Ascending aorta (tissue), 2 donors: Measurements from ENCODE around the gene WWC2. TPM values are rescaled to one million over a fixed set of nuclear protein-coding genes. Genes with fewer than 3 reads are reported as not detected.

Source experiments
- DNase-seq, 2 donors: peaks; one replicate each; pipeline ENCODE4 v3.0.0-alpha.2; 2019; ENCODE audit warnings: low spot score in 2 of 2
- H3K27ac ChIP-seq, 2 donors: fragments of 200-600 bp; sonication (generic); one replicate each; pipeline ENCODE4 v1.5.1; 2016 to 2017; ENCODE audit warnings: mild to moderate bottlenecking in 1 of 2
- H3K27me3 ChIP-seq: fragments of 200-600 bp; sonication (generic); one replicate; pipeline ENCODE4 v1.5.1; 2017
- H3K36me3 ChIP-seq, 2 donors: fragments of 200-600 bp; sonication (generic); one replicate each; pipeline ENCODE4 v1.5.1; 2016
- H3K4me1 ChIP-seq, 2 donors: fragments of 200-600 bp; sonication (generic); one replicate each; pipeline ENCODE4 v1.5.1; 2016 to 2017; ENCODE audit warnings: mild to moderate bottlenecking in 1 of 2
- H3K4me3 ChIP-seq, 2 donors: fragments of 200-600 bp; sonication (generic); one replicate each; pipeline ENCODE4 v1.5.1; 2016 to 2017; ENCODE audit warnings: mild to moderate bottlenecking in 1 of 2
- H3K9me3 ChIP-seq, 2 donors: fragments of 200-600 bp; sonication (generic); one replicate each; pipeline ENCODE4 v1.5.1; 2016
- CTCF ChIP-seq, 3 experiments: fragments of 200-600 bp in 2 of 3; fragments of 450-650 bp in 1 of 3; sonication (generic) in 2 of 3; IDR thresholded peaks; one replicate each; pipeline ENCODE4 v1.5.1; 2016 to 2019; ENCODE audit warnings: antibody characterized with exemption in 3 of 3, mild to moderate bottlenecking in 1 of 3, moderate library complexity in 1 of 3
- intact Hi-C: fragments of 100-400 bp; cut with DNase I; formaldehyde crosslinking; loops from one replicate; pipeline ENCODE4 v1.15.1; 2023
- total RNA-seq: library from RNA; depleted of rRNA; stranded (reverse); fragments of >200 nt; gene quantifications from one replicate; pipeline ENCODE4 v1.1.0, GENCODE V29; 2016

WWC2 gene
- total RNA-seq, 1 donor from 2014 or later, result 3.8 TPM

- peaks cover 3 to 23% of the 10 kb centered on the region in 2 donors for H3K36me3 ChIP-seq
- intact Hi-C loops, result no loop called here
- H3K4me3 ChIP-seq, result no peak overlapping the region
- no peaks in the 10 kb centered on the region for H3K27me3 ChIP-seq
- no peaks in the 10 kb centered on the region for H3K9me3 ChIP-seq
- no peak overlapping the region for H3K27ac ChIP-seq
- no peak for TF ChIP-seq CTCF (IDR thresholded peaks at IDR 0.05)
- H3K4me1 ChIP-seq, result peaks cover 0 to 4% of the 10 kb centered on the region in 2 donors
- DNase-seq, result no peak
Observed at GRCh38 chr4:183252959-183253358, 153.9 kb downstream of the WWC2 start.

- Histone ChIP-seq H3K9me3 (no peaks in the 10 kb centered on the region), H3K27ac (no peak overlapping the region), H3K36me3 (peaks cover 3 to 23% of the 10 kb centered on the region in 2 donors), H3K27me3 (no peaks in the 10 kb centered on the region), H3K4me3 (no peak overlapping the region), H3K4me1 (peaks cover 0 to 4% of the 10 kb centered on the region in 2 donors)
- DNase-seq, result no peak
- no peak for TF ChIP-seq CTCF (IDR thresholded peaks at IDR 0.05)
- intact Hi-C loops, result no loop called here
Observed at GRCh38 chr4:183253451-183253850, 154.4 kb downstream of the WWC2 start.

- H3K27ac ChIP-seq, result no peak overlapping the region
- no peaks in the 10 kb centered on the region for H3K27me3 ChIP-seq
- H3K9me3 ChIP-seq, result no peaks in the 10 kb centered on the region
- no peak for TF ChIP-seq CTCF (IDR thresholded peaks at IDR 0.05)
- peaks cover 3 to 23% of the 10 kb centered on the region in 2 donors for H3K36me3 ChIP-seq
- no peak for DNase-seq
- H3K4me1 ChIP-seq, result peaks cover 0 to 4% of the 10 kb centered on the region in 2 donors
- H3K4me3 ChIP-seq, result no peak overlapping the region
- intact Hi-C loops, result no loop called here
Observed at GRCh38 chr4:183254162-183254561, 155.1 kb downstream of the WWC2 start.

GRCh38 chr4:183255487-183255886 lies 156.4 kb downstream of the WWC2 start:
- intact Hi-C loops, result no loop called here
- H3K4me1 ChIP-seq, result peaks cover 0 to 4% of the 10 kb centered on the region in 2 donors
- no peak for TF ChIP-seq CTCF (IDR thresholded peaks at IDR 0.05)
- H3K36me3 ChIP-seq, result peaks cover 7 to 24% of the 10 kb centered on the region in 2 donors
- no peak overlapping the region for H3K4me3 ChIP-seq
- no peaks in the 10 kb centered on the region for H3K27me3 ChIP-seq
- H3K9me3 ChIP-seq, result no peaks in the 10 kb centered on the region
- no peak for DNase-seq
- no peak overlapping the region for H3K27ac ChIP-seq

- Histone ChIP-seq H3K9me3 (no peaks in the 10 kb centered on the region), H3K4me1 (peaks cover 0 to 4% of the 10 kb centered on the region in 2 donors), H3K27ac (no peak overlapping the region), H3K36me3 (peaks cover 12 to 27% of the 10 kb centered on the region in 2 donors), H3K4me3 (no peak overlapping the region), H3K27me3 (no peaks in the 10 kb centered on the region)
- no peak for DNase-seq
- intact Hi-C loops, result no loop called here
- TF ChIP-seq CTCF (IDR thresholded peaks at IDR 0.05), result no peak
Observed at GRCh38 chr4:183256343-183256742, 157.3 kb downstream of the WWC2 start.
